H9 (cell line): ENCODE results near the gene TEX13D. TPM values are rescaled to one million over a fixed set of nuclear protein-coding genes. Genes with fewer than 3 reads are reported as not detected.
"Not testable (repeated sequence)": the region's sequence is repeated elsewhere in the genome, so short reads cannot be mapped to it uniquely, and the experiment has no call there.

Experiments
- DNase-seq: peaks from one replicate; pipeline ENCODE4 v3.0.0-alpha.2; 2017
- H2AFZ ChIP-seq: one replicate; pipeline ENCODE4 v1.6.1; 2013; ENCODE audit warnings: mild to moderate bottlenecking, low read length, control low read depth, moderate library complexity
- H2AK5ac ChIP-seq: 2 replicates; pipeline ENCODE4 v1.6.1; 2013; ENCODE audit warnings: low read length, control low read depth, mixed read lengths; ENCODE audit not compliant: insufficient read length
- H2BK120ac ChIP-seq: one replicate; pipeline ENCODE4 v1.6.1; 2013; ENCODE audit warnings: low read depth, mild to moderate bottlenecking, low read length, control low read depth, inconsistent platforms; ENCODE audit not compliant: poor library complexity, severe bottlenecking
- H2BK12ac ChIP-seq: 2 replicates; pipeline ENCODE4 v1.6.1; 2013; ENCODE audit warnings: low read length, control low read depth, mixed read lengths, low read depth; ENCODE audit not compliant: insufficient read length
- H2BK15ac ChIP-seq: 2 replicates; pipeline ENCODE4 v1.6.1; 2013; ENCODE audit warnings: low read depth, low read length, control low read depth
- H2BK20ac ChIP-seq: one replicate; pipeline ENCODE4 v1.6.1; 2013; ENCODE audit warnings: low read depth, mild to moderate bottlenecking, low read length, control low read depth, inconsistent platforms; ENCODE audit not compliant: poor library complexity, severe bottlenecking
- H2BK5ac ChIP-seq: 2 replicates; pipeline ENCODE4 v1.6.1; 2013; ENCODE audit warnings: low read length, control low read depth, mixed read lengths; ENCODE audit not compliant: insufficient read length
- H3K14ac ChIP-seq: 2 replicates; pipeline ENCODE4 v1.6.1; 2013; ENCODE audit warnings: low read length, control low read depth; ENCODE audit not compliant: insufficient read depth
- H3K18ac ChIP-seq: 2 replicates; pipeline ENCODE4 v1.6.1; 2013; ENCODE audit warnings: low read depth, mild to moderate bottlenecking, mixed read lengths, low read length, control low read depth; ENCODE audit not compliant: insufficient read length
- H3K23ac ChIP-seq: 2 replicates; pipeline ENCODE4 v1.6.1; 2013; ENCODE audit warnings: low read length, control low read depth, mixed read lengths, low read depth; ENCODE audit not compliant: insufficient read length
- H3K23me2 ChIP-seq: 2 replicates; pipeline ENCODE4 v1.6.1; 2013; ENCODE audit warnings: low read depth, mild to moderate bottlenecking, mixed read lengths, low read length, control low read depth; ENCODE audit not compliant: insufficient read length, poor library complexity, severe bottlenecking
- H3K27ac ChIP-seq: 2 replicates; pipeline ENCODE4 v1.5.1; 2013; ENCODE audit warnings: low read length, control low read depth, mixed read lengths, low read depth; ENCODE audit not compliant: insufficient read length
- H3K27me3 ChIP-seq: 2 replicates; pipeline ENCODE4 v1.6.1; 2013; ENCODE audit warnings: low read length, control low read depth, inconsistent platforms; ENCODE audit not compliant: insufficient read depth
- H3K4ac ChIP-seq: 2 replicates; pipeline ENCODE4 v1.6.1; 2013; ENCODE audit warnings: low read depth, mild to moderate bottlenecking, control low read depth, inconsistent platforms, low read length, moderate library complexity
- H3K4me1 ChIP-seq: 2 replicates; pipeline ENCODE4 v1.6.1; 2013; ENCODE audit warnings: low read length, control low read depth, inconsistent platforms; ENCODE audit not compliant: insufficient read depth
- H3K4me2 ChIP-seq: 2 replicates; pipeline ENCODE4 v1.6.1; 2013; ENCODE audit warnings: low read length, control low read depth, mixed read lengths; ENCODE audit not compliant: insufficient read length, insufficient read depth
- H3K56ac ChIP-seq: 2 replicates; pipeline ENCODE4 v1.6.1; 2013; ENCODE audit warnings: low read depth, mild to moderate bottlenecking, mixed read lengths, low read length, control low read depth; ENCODE audit not compliant: insufficient read length
- H3K79me1 ChIP-seq: 2 replicates; pipeline ENCODE4 v1.6.1; 2013; ENCODE audit warnings: low read depth, mild to moderate bottlenecking, moderate library complexity, low read length, control low read depth, inconsistent platforms; ENCODE audit not compliant: insufficient read depth, poor library complexity, severe bottlenecking
- H3K79me2 ChIP-seq: 2 replicates; pipeline ENCODE4 v1.6.1; 2013; ENCODE audit warnings: low read length, control low read depth, inconsistent platforms; ENCODE audit not compliant: insufficient read depth
- H3K9ac ChIP-seq: 2 replicates; pipeline ENCODE4 v1.6.1; 2013; ENCODE audit warnings: low read length, control low read depth, mixed read lengths; ENCODE audit not compliant: insufficient read length; ENCODE audit errors: extremely low read depth
- H3K9me3 ChIP-seq: one replicate; pipeline ENCODE4 v1.6.1; 2013; ENCODE audit warnings: low read depth, low read length, inconsistent platforms; ENCODE audit not compliant: control insufficient read depth
- H3T11ph ChIP-seq: one replicate; pipeline ENCODE4 v1.6.1; 2013; ENCODE audit warnings: mild to moderate bottlenecking, low read length, control low read depth, inconsistent platforms
- H4K20me1 ChIP-seq: one replicate; pipeline ENCODE4 v1.6.1; 2013; ENCODE audit not compliant: control insufficient read depth, insufficient read length, insufficient read depth
- H4K5ac ChIP-seq: 2 replicates; pipeline ENCODE4 v1.6.1; 2013; ENCODE audit warnings: low read depth, mild to moderate bottlenecking, mixed read lengths, low read length, control low read depth; ENCODE audit not compliant: insufficient read length
- H4K8ac ChIP-seq: replicated peaks from 2 replicates; pipeline ENCODE4 v1.6.1; 2013; ENCODE audit warnings: low read length, control low read depth, mixed read lengths, low read depth; ENCODE audit not compliant: insufficient read length
- H4K91ac ChIP-seq: 2 replicates; pipeline ENCODE4 v1.6.1; 2013; ENCODE audit warnings: low read depth, mild to moderate bottlenecking, moderate library complexity, mixed read lengths, low read length, control low read depth; ENCODE audit not compliant: insufficient read length
- H3K27ac Mint-ChIP-seq, 3 experiments: 2 replicates in 2 of 3; 3 replicates in 1 of 3; pipeline ENCODE4 v1.8.0; 2020 to 2021; ENCODE audit warnings: mixed read lengths in 3 of 3, mild to moderate bottlenecking in 1 of 3, moderate library complexity in 1 of 3
- H3K27me3 Mint-ChIP-seq: 2 replicates; pipeline ENCODE4 v1.8.0; 2021; ENCODE audit warnings: low read depth, mild to moderate bottlenecking, moderate library complexity, mixed read lengths
- H3K36me3 Mint-ChIP-seq, 3 experiments: 2 replicates in 2 of 3; 3 replicates in 1 of 3; pipeline ENCODE4 v1.8.0; 2020 to 2021; ENCODE audit warnings: low read depth in 3 of 3, mixed read lengths in 3 of 3; ENCODE audit not compliant: insufficient read depth in 1 of 3
- H3K4me1 Mint-ChIP-seq, 2 experiments: 2 replicates each; pipeline ENCODE4 v1.8.0; 2020; ENCODE audit warnings: mixed read lengths in 2 of 2
- H3K4me3 Mint-ChIP-seq, 2 experiments: 2 replicates in 1 of 2; 3 replicates in 1 of 2; pipeline ENCODE4 v1.8.0; 2020 to 2021; ENCODE audit warnings: mild to moderate bottlenecking in 2 of 2, mixed read lengths in 2 of 2, moderate library complexity in 1 of 2
- H3K9me3 Mint-ChIP-seq, 2 experiments: 2 replicates in 1 of 2; 3 replicates in 1 of 2; pipeline ENCODE4 v1.8.0; 2020; ENCODE audit warnings: mild to moderate bottlenecking in 2 of 2, mixed read lengths in 2 of 2, moderate library complexity in 1 of 2
- CTCF ChIP-seq: fragments of 200-600 bp; sonication (generic); conservative IDR thresholded peaks from 3 replicates; pipeline ENCODE4 v1.8.0; 2021; ENCODE audit warnings: antibody characterized with exemption, mild to moderate bottlenecking
- WGBS: extraction: QIAGEN DNeasy Blood & Tissue Kit; methylation state at CpG from one replicate; pipeline ENCODE4 v1.1.7; 2013; ENCODE audit warnings: missing lambda C conversion rate, low lambda C conversion rate, mixed read lengths; ENCODE audit not compliant: insufficient read length; ENCODE audit errors: extremely low coverage; 5-methylcytosine and 5-hydroxymethylcytosine counted together
- total RNA-seq: library from RNA; stranded (reverse); gene quantifications from 2 replicates; pipeline ENCODE4 v1.2.1, GENCODE V29; 2021

TEX13D gene
- total RNA-seq, 1 experiment from 2014 or later = 0.15 TPM

DNA sequence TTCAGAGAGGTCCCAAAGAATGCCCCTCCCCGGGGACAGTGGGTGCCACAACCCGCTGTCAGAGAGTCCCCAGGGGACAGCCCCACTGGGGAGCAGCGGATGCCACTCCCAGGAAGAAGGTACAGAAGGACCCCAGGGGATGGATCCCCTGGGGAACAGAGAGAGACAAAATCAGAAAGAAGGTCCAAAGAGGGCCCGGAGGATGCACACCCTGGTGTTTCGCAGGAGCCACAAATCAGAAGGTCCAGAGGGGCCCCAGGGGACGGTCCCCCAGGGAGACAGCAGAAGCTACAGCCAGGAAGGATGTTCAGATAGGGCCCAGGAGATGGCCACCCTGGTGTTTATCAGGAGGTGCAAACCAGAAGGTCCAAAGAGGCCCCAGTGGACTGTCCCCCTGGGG lies 1.4 kb downstream of the TEX13D start:
- WGBS = no CpG with 5 or more reads among the region's 6 CpGs
- no peak for DNase-seq
- Histone ChIP-seq H3K9ac (no peak overlapping the region), H4K8ac (no peak overlapping the region), H2BK15ac (no peak overlapping the region), H3K79me1 (no peaks in the 10 kb centered on the region), H3K23ac (no peak overlapping the region), H3K27me3 (no peaks in the 10 kb centered on the region), H3K9me3 (no peaks in the 10 kb centered on the region), H4K5ac (no peak overlapping the region), H4K91ac (no peak overlapping the region), H3K27ac (no peak overlapping the region), H3T11ph (no peak overlapping the region), H2BK12ac (no peak overlapping the region), H2BK20ac (no peak overlapping the region), H3K56ac (no peak overlapping the region), H3K4me1 (no peaks in the 10 kb centered on the region), H3K18ac (no peak overlapping the region), H2AK5ac (no peak overlapping the region), H2AFZ (no peak overlapping the region), H3K79me2 (no peaks in the 10 kb centered on the region), H2BK5ac (no peak overlapping the region), H3K23me2 (no peaks in the 10 kb centered on the region), H4K20me1 (no peaks in the 10 kb centered on the region), H3K4me2 (no peak overlapping the region), H3K14ac (no peak overlapping the region), H2BK120ac (no peak overlapping the region), H3K4ac (no peak overlapping the region)
- 0 out of 4 replicates have a peak, but pooled peaks cover 0 to under 1% of the 10 kb centered on the region in 2 experiments for H3K4me1 Mint-ChIP-seq
- no peaks in the 10 kb centered on the region; the same call in 1 of the 2 replicates for H3K27me3 Mint-ChIP-seq
- H3K4me3 Mint-ChIP-seq = no peak overlapping the region
- H3K36me3 Mint-ChIP-seq = no peaks in the 10 kb centered on the region
- H3K9me3 Mint-ChIP-seq = peaks cover 5 to 8% of the 10 kb centered on the region in 2 experiments; a peak in 4 of 5 replicates
- no peak overlapping the region for H3K27ac Mint-ChIP-seq
- no peak for TF ChIP-seq CTCF

GRCh38 chrX:124334555-124334954 lies 2.1 kb downstream of the TEX13D start:
- not testable (repeated sequence) for H2AK5ac ChIP-seq, H2BK20ac ChIP-seq, H3K9me3 Mint-ChIP-seq, H3K27ac Mint-ChIP-seq, H3K14ac ChIP-seq, H2BK120ac ChIP-seq, H3K36me3 Mint-ChIP-seq, H2BK12ac ChIP-seq, H3K79me1 ChIP-seq, H3K4me2 ChIP-seq, H3K27me3 Mint-ChIP-seq, H3K9me3 ChIP-seq, DNase-seq, H3K4me1 Mint-ChIP-seq, H4K5ac ChIP-seq, H3K18ac ChIP-seq, H3K4me1 ChIP-seq, H3K4me3 Mint-ChIP-seq, H4K8ac ChIP-seq, H3T11ph ChIP-seq, H3K23me2 ChIP-seq, H3K23ac ChIP-seq, H3K9ac ChIP-seq, H4K91ac ChIP-seq, H3K27me3 ChIP-seq, H2AFZ ChIP-seq, H3K27ac ChIP-seq, H4K20me1 ChIP-seq, H2BK15ac ChIP-seq, H3K79me2 ChIP-seq, H3K56ac ChIP-seq, H2BK5ac ChIP-seq, H3K4ac ChIP-seq
- no CpG with 5 or more reads among the region's 2 CpGs for WGBS
